Caco-2 (cell line): ENCODE measurements around the gene HPGDS. TPM values are rescaled to one million over a fixed set of nuclear protein-coding genes. Genes with fewer than 3 reads are reported as not detected.

Experiments
- BruUV-seq: library from RNA; stranded (reverse); fragments of 400-500 nt; replicated peaks from 2 replicates; lab custom pipeline; 2021; lab: Mats Ljungman, UMichigan
- CTCF ChIA-PET: fragments of 300-600 bp; sonication (Branson Sonifier 250); formaldehyde crosslinking; loops from one replicate; lab custom pipeline; 2022; ENCODE audit warnings: antibody characterized with exemption; lab: Charles Lee
- POLR2A ChIA-PET: fragments of 300-600 bp; sonication (Branson Sonifier 250); formaldehyde crosslinking; loops from one replicate; lab custom pipeline; 2022; ENCODE audit warnings: antibody characterized with exemption; lab: Charles Lee
- DNase-seq, 2 experiments: peaks; one replicate each; pipeline versions ENCODE4 v3.0.0 to v3.0.0-alpha.2; 2020 to 2022
- H3K27me3 ChIP-seq: replicated peaks from 2 replicates; pipeline ENCODE4 v1.6.0; 2011; ENCODE audit warnings: low read length; ENCODE audit not compliant: control insufficient read depth, insufficient read depth
- H3K36me3 ChIP-seq: 2 replicates; pipeline ENCODE4 v1.5.1; 2011; ENCODE audit warnings: low read length; ENCODE audit not compliant: control insufficient read depth, insufficient read depth
- H3K4me1 ChIP-seq: fragments of 250-450 bp; sonication (Bioruptor Pico); 2 replicates; pipeline ENCODE4 v1.5.1; 2020; ENCODE audit warnings: mild to moderate bottlenecking
- H3K4me3 ChIP-seq: 2 replicates; pipeline ENCODE4 v1.5.1; 2011; ENCODE audit warnings: low read depth, mild to moderate bottlenecking, control low read depth, low read length
- H3K9me3 ChIP-seq: fragments of 250-450 bp; sonication (Bioruptor Pico); 2 replicates; pipeline ENCODE4 v1.5.1; 2020; ENCODE audit warnings: mild to moderate bottlenecking, moderate library complexity
- H3K27ac Mint-ChIP-seq: one replicate; pipeline ENCODE4 v1.8.0; 2022; ENCODE audit warnings: mixed read lengths; ENCODE audit not compliant: unreplicated experiment
- H3K27me3 Mint-ChIP-seq: one replicate; pipeline ENCODE4 v1.8.0; 2022; ENCODE audit warnings: mixed read lengths; ENCODE audit not compliant: insufficient read depth, unreplicated experiment
- H3K36me3 Mint-ChIP-seq: one replicate; pipeline ENCODE4 v1.8.0; 2022; ENCODE audit warnings: mild to moderate bottlenecking, mixed read lengths; ENCODE audit not compliant: insufficient read depth, unreplicated experiment
- H3K4me1 Mint-ChIP-seq: one replicate; pipeline ENCODE4 v1.8.0; 2022; ENCODE audit warnings: low read depth, mixed read lengths; ENCODE audit not compliant: unreplicated experiment
- H3K4me3 Mint-ChIP-seq: one replicate; pipeline ENCODE4 v1.8.0; 2022; ENCODE audit warnings: mild to moderate bottlenecking, moderate library complexity, mixed read lengths; ENCODE audit not compliant: unreplicated experiment
- H3K9me3 Mint-ChIP-seq: one replicate; pipeline ENCODE4 v1.8.0; 2022; ENCODE audit warnings: mixed read lengths; ENCODE audit not compliant: unreplicated experiment
- CTCF ChIP-seq, 2 experiments: fragments of 200-600 bp in 1 of 2; IDR thresholded peaks; 1 replicate in 1 of 2; 2 replicates in 1 of 2; pipeline versions ENCODE4 v1.5.1 to v1.8.0; 2011 to 2022; ENCODE audit warnings: antibody characterized with exemption in 1 of 2, control low read depth in 1 of 2, inconsistent platforms in 1 of 2, low read depth in 1 of 2, low read length in 1 of 2, mild to moderate bottlenecking in 1 of 2, moderate library complexity in 1 of 2; ENCODE audit not compliant: insufficient read depth in 1 of 2, severe bottlenecking in 1 of 2, unreplicated experiment in 1 of 2
- intact Hi-C: fragments of 100-400 bp; cut with micrococcal nuclease; formaldehyde crosslinking; loops from one replicate; pipeline ENCODE4 v1.10.0; 2022; ENCODE audit not compliant: unreplicated experiment
- total RNA-seq: library from RNA; stranded (reverse); gene quantifications from 2 replicates; pipeline ENCODE4 v1.2.3, GENCODE V29; 2022

HPGDS gene
- total RNA-seq, 1 experiment from 2014 or later: not detected

- H3K4me1 Mint-ChIP-seq: no peaks in the 10 kb centered on the region
- no peak overlapping the region for H3K27ac Mint-ChIP-seq
- TF ChIP-seq CTCF (IDR thresholded peaks at IDR 0.05; ENCODE audit: insufficient read depth in 1 of 2, low read depth in 1 of 2, low read length in 1 of 2, severe bottlenecking in 1 of 2, unreplicated experiment in 1 of 2): no peak
- no peaks in the 10 kb centered on the region for H3K9me3 ChIP-seq
- H3K27me3 Mint-ChIP-seq: no peaks in the 10 kb centered on the region
- no peak overlapping the region for H3K4me3 Mint-ChIP-seq
- H3K27me3 ChIP-seq: no peaks in the 10 kb centered on the region
- no peaks in the 10 kb centered on the region for H3K4me1 ChIP-seq
- DNase-seq: peak in 1 of 2 experiments; percentile 6
- H3K4me3 ChIP-seq: no peak overlapping the region
- no peaks in the 10 kb centered on the region for H3K36me3 ChIP-seq
- peaks cover 25% of the 10 kb centered on the region for H3K36me3 Mint-ChIP-seq
- ChIA-PET POLR2A (no interaction called here), CTCF (no interaction called here)
- intact Hi-C loops: no loop called here
- no TSS peak for BruUV-seq
- no peaks in the 10 kb centered on the region for H3K9me3 Mint-ChIP-seq
These were observed 89.6 kb downstream of the HPGDS start for GRCh38 chr4:94253036-94253435.

GRCh38 chr4:94251094-94251493 lies 91.5 kb downstream of the HPGDS start:
- no peaks in the 10 kb centered on the region for H3K9me3 Mint-ChIP-seq
- Histone ChIP-seq H3K36me3 (no peaks in the 10 kb centered on the region), H3K27me3 (no peaks in the 10 kb centered on the region), H3K4me3 (no peak overlapping the region), H3K4me1 (no peaks in the 10 kb centered on the region), H3K9me3 (no peaks in the 10 kb centered on the region)
- H3K27me3 Mint-ChIP-seq: no peaks in the 10 kb centered on the region
- intact Hi-C loops: no loop called here
- no peaks in the 10 kb centered on the region for H3K4me1 Mint-ChIP-seq
- TF ChIP-seq CTCF (IDR thresholded peaks at IDR 0.05; ENCODE audit: insufficient read depth in 1 of 2, low read depth in 1 of 2, low read length in 1 of 2, severe bottlenecking in 1 of 2, unreplicated experiment in 1 of 2): no peak
- peaks cover 18% of the 10 kb centered on the region for H3K36me3 Mint-ChIP-seq
- POLR2A ChIA-PET: no interaction called here
- no peak overlapping the region for H3K4me3 Mint-ChIP-seq
- BruUV-seq: no TSS peak
- no peak for DNase-seq
- H3K27ac Mint-ChIP-seq: no peak overlapping the region
- CTCF ChIA-PET: no interaction called here

Other genes starting within 250 kb of the HPGDS start
- 30.6 and 31.8 TPM in 2 replicates for gene SMARCAD1, start 135.0 kb downstream of the HPGDS start, total RNA-seq
- 106 and 116 TPM in 2 replicates for gene PDLIM5, start 109.1 kb upstream of the HPGDS start, total RNA-seq